Upper lobe of right lung (tissue), 1 donor: ENCODE data around the gene RSL1D1. TPM values are rescaled to one million over a fixed set of nuclear protein-coding genes. Genes with fewer than 3 reads are reported as not detected.
A peak's percentile ranks its signal among the peaks of the same experiment; 100 is the strongest.
"Not testable (repeated sequence)": the region's sequence is repeated elsewhere in the genome, so short reads cannot be mapped to it uniquely, and the experiment has no call there.

ENCODE experiments used
- ATAC-seq: fragments of 200-7000 bp; cut with Tn5 transposase; one replicate; pipeline ENCODE4 v1.9.1; 2020; ENCODE audit warnings: mild to moderate bottlenecking, moderate library complexity
- DNase-seq: peaks from one replicate; pipeline ENCODE4 v3.0.0-alpha.2; 2020
- H3K27ac ChIP-seq: fragments of 200-600 bp; one replicate; pipeline ENCODE4 v1.8.0; 2022
- H3K27me3 ChIP-seq: fragments of 200-600 bp; one replicate; pipeline ENCODE4 v1.8.0; 2022; ENCODE audit warnings: mild to moderate bottlenecking
- H3K36me3 ChIP-seq: fragments of 200-600 bp; one replicate; pipeline ENCODE4 v1.8.0; 2022
- H3K4me1 ChIP-seq: fragments of 200-600 bp; one replicate; pipeline ENCODE4 v1.8.0; 2022
- H3K4me3 ChIP-seq: fragments of 200-600 bp; one replicate; pipeline ENCODE4 v1.8.0; 2022; ENCODE audit warnings: mild to moderate bottlenecking
- H3K9me3 ChIP-seq: fragments of 200-600 bp; one replicate; pipeline ENCODE4 v1.8.0; 2022
- intact Hi-C: fragments of 100-400 bp; cut with DNase I; formaldehyde crosslinking; loops from one replicate; pipeline ENCODE4 v1.11.0; 2022
- total RNA-seq: library from RNA; stranded (reverse); fragmentation: NEBNext Ultra II Directional; extraction: Animal tissue kit (Norgen Biotek cat#: 25700); gene quantifications from one replicate; pipeline ENCODE4 v1.2.1, GENCODE V29; 2021
- TF ChIP-seq, protein P1 (sequence below): fragments of 200-600 bp; IDR thresholded peaks from one replicate; pipeline ENCODE4 v1.8.0; 2022; ENCODE audit warnings: antibody characterized with exemption
- donor health status: DM: no; HTN: yes; CAD: no; lungs with severe emphysema.

RSL1D1 gene
- total RNA-seq, 1 donor from 2014 or later = 117 TPM

GRCh38 chr16:11833951-11834695, 17.2 kb downstream of the RSL1D1 start:
- no peaks in the 10 kb centered on the region for H3K9me3 ChIP-seq
- intact Hi-C loops = no loop called here
- no peaks in the 10 kb centered on the region for H3K27me3 ChIP-seq
- ATAC-seq = peak; percentile 73
- peaks cover 7% of the 10 kb centered on the region for H3K4me1 ChIP-seq
- H3K36me3 ChIP-seq = peaks cover 31% of the 10 kb centered on the region
- TF ChIP-seq, protein P1, sequence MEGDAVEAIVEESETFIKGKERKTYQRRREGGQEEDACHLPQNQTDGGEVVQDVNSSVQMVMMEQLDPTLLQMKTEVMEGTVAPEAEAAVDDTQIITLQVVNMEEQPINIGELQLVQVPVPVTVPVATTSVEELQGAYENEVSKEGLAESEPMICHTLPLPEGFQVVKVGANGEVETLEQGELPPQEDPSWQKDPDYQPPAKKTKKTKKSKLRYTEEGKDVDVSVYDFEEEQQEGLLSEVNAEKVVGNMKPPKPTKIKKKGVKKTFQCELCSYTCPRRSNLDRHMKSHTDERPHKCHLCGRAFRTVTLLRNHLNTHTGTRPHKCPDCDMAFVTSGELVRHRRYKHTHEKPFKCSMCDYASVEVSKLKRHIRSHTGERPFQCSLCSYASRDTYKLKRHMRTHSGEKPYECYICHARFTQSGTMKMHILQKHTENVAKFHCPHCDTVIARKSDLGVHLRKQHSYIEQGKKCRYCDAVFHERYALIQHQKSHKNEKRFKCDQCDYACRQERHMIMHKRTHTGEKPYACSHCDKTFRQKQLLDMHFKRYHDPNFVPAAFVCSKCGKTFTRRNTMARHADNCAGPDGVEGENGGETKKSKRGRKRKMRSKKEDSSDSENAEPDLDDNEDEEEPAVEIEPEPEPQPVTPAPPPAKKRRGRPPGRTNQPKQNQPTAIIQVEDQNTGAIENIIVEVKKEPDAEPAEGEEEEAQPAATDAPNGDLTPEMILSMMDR = no peak
- H3K4me3 ChIP-seq = no peak overlapping the region
- no peak for DNase-seq
- no peak overlapping the region for H3K27ac ChIP-seq

DNA sequence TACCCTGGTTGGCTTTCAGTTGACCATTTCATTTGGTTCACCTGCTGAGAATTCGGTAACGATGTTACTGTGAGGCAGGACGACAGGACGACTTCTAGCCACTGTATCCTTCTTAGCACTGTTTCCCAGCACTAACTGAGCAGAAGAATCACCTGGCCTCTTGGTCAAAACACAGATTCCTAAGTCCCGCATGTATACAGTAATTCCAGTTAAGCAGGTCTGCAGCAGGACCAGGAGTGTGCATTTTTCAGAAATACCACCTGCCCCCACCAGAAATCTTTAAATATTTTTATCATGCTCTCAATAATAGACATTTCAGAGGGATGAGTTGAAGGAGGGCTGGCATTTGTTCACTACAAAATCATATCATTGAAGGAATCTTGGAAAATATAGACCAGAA, 22.6 kb downstream of the RSL1D1 start:
- H3K36me3 ChIP-seq = no peaks in the 10 kb centered on the region
- H3K4me3 ChIP-seq = no peak overlapping the region
- no peaks in the 10 kb centered on the region for H3K27me3 ChIP-seq
- DNase-seq (no peak), ATAC-seq (no peak)
- H3K4me1 ChIP-seq = peaks cover 3% of the 10 kb centered on the region
- intact Hi-C loops = no loop called here
- TF ChIP-seq, protein P1 = no peak
- no peak overlapping the region for H3K27ac ChIP-seq
- no peaks in the 10 kb centered on the region for H3K9me3 ChIP-seq

DNA sequence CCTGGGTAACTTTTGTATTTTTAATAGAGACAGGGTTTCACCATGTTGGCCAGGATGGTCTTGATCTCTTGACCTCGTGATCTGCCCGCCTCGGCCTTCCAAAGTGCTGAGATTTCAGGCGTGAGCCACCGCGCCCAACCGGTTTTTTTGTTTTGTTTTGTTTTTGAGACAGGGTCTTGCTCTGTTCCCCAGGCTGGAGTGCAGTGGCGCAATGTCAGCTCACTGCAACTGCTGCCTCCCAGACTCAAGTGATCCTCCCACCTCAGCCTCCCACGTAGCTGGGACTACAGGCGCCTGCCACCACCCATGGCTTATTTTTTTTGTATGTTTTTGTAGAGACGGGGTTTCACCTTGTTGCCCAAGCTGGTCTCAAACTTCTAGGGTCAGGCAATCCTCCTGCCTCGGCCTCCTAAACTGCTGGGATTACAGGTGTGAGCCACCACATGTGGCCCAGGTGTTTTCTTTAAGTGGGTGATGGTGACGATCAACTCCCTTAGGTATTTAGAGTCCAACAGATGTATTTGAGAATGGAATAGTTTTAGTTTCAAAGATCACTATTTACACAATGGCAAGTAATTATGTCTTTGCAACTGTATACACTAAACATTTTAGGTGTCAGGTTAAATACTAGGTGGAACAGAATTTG, 25.7 kb downstream of the RSL1D1 start:
- H3K4me3 ChIP-seq, H3K4me1 ChIP-seq, intact Hi-C loops, H3K36me3 ChIP-seq, H3K9me3 ChIP-seq, H3K27me3 ChIP-seq, H3K27ac ChIP-seq: not testable (repeated sequence)
- DNase-seq (peak; percentile 73), ATAC-seq (peak; percentile 40)

- Histone ChIP-seq H3K27ac (peak overlapping the region; percentile 18), H3K4me3 (no peak overlapping the region), H3K9me3 (no peaks in the 10 kb centered on the region), H3K4me1 (peaks cover 3% of the 10 kb centered on the region), H3K36me3 (no peaks in the 10 kb centered on the region), H3K27me3 (no peaks in the 10 kb centered on the region)
- intact Hi-C loops = no loop called here
- TF ChIP-seq, protein P1 = no peak
- DNase-seq (peak; percentile 77), ATAC-seq (peak; percentile 93)
These were observed 27.0 kb downstream of the RSL1D1 start for GRCh38 chr16:11824362-11824761.

GRCh38 chr16:11823645-11824044, 27.7 kb downstream of the RSL1D1 start:
- H3K4me1 ChIP-seq, H3K4me3 ChIP-seq, H3K9me3 ChIP-seq, H3K36me3 ChIP-seq, ATAC-seq, H3K27me3 ChIP-seq, intact Hi-C loops, H3K27ac ChIP-seq: not testable (repeated sequence)
- DNase-seq = peak; percentile 25

DNA sequence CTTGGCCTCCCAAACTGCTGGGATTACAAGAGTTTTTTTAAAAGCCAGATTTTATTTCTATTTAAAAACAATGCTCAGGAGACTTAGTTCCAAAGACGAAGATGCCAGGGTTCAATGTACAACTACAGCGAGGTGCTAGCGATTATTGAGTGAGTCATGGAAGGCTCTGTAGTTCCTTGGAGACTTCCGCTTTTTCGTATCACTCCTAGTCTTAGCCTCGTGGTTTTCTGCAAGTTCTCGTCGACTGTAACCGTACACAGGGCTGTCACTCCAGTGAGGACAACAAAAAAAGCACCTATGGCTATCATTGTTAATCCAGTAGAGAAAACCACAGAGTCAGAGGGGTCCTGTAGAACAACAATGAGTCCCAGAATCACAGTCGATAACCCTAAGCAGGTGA, 31.5 kb downstream of the RSL1D1 start:
- Histone ChIP-seq H3K27me3 (no peaks in the 10 kb centered on the region), H3K4me3 (no peak overlapping the region), H3K9me3 (no peaks in the 10 kb centered on the region), H3K27ac (no peak overlapping the region), H3K36me3 (no peaks in the 10 kb centered on the region), H3K4me1 (peaks cover 3% of the 10 kb centered on the region)
- intact Hi-C loops = no loop called here
- ATAC-seq (peak; percentile 69), DNase-seq (no peak)
- TF ChIP-seq, protein P1 = no peak

- H3K36me3 ChIP-seq, H3K27ac ChIP-seq, H3K4me3 ChIP-seq, intact Hi-C loops, H3K27me3 ChIP-seq, H3K4me1 ChIP-seq, H3K9me3 ChIP-seq: not testable (repeated sequence)
- peak; percentile 76 for DNase-seq
- peak; percentile 54 for ATAC-seq
These were observed 32.4 kb downstream of the RSL1D1 start for GRCh38 chr16:11818970-11819369.
